Endothelial cell of umbilical vein (primary cell): ENCODE results near the gene TBC1D7. TPM values are rescaled to one million over a fixed set of nuclear protein-coding genes. Genes with fewer than 3 reads are reported as not detected.

Experiments used
- BruUV-seq: library from RNA; stranded (reverse); fragments of 400-500 nt; replicated peaks from 2 replicates; lab custom pipeline; 2021; lab: Mats Ljungman, UMichigan
- CTCF ChIA-PET: fragments of 300-600, 350-600 bp; sonication (Branson Sonifier 250); formaldehyde crosslinking; loops from one replicate; lab custom pipeline; 2021; ENCODE audit warnings: antibody characterized with exemption, inconsistent platforms; lab: Charles Lee
- POLR2A ChIA-PET: fragments of 300-600, 350-600 bp; sonication (Branson Sonifier 250); formaldehyde crosslinking; loops from one replicate; lab custom pipeline; 2021; ENCODE audit warnings: antibody characterized with exemption, inconsistent platforms; lab: Charles Lee
- DNase-seq: peaks from one replicate; pipeline ENCODE4 v3.0.0-alpha.2; 2011; ENCODE audit warnings: low read depth, low spot score
- FAIRE-seq: peaks from 2 replicates; lab custom pipeline; 2011; peaks lifted over from hg19 to GRCh38; lab: Jason Lieb, UNC
- H2AFZ ChIP-seq: 2 replicates; pipeline ENCODE4 v1.6.0; 2012; ENCODE audit warnings: low read depth, low read length, control low read depth, inconsistent platforms
- H3K27ac ChIP-seq: 2 replicates; pipeline ENCODE4 v1.5.1; 2011; ENCODE audit warnings: low read depth, mild to moderate bottlenecking, control low read depth, low read length, moderate library complexity; ENCODE audit not compliant: insufficient read depth
- H3K27me3 ChIP-seq, 2 experiments: 2 replicates each; pipeline versions ENCODE4 v1.6.0 to v1.6.1; 2011; ENCODE audit warnings: low read length in 2 of 2, mixed read lengths in 1 of 2; ENCODE audit not compliant: control insufficient read depth in 2 of 2, insufficient read depth in 2 of 2
- H3K36me3 ChIP-seq, 2 experiments: 2 replicates in 1 of 2; 3 replicates in 1 of 2; pipeline ENCODE4 v1.5.1; 2011; ENCODE audit warnings: low read length in 2 of 2, mild to moderate bottlenecking in 1 of 2, moderate library complexity in 1 of 2; ENCODE audit not compliant: control insufficient read depth in 2 of 2, insufficient read depth in 2 of 2; ENCODE audit errors: extremely low read depth in 1 of 2
- H3K4me1 ChIP-seq: 3 replicates; pipeline ENCODE4 v1.5.1; 2011; ENCODE audit warnings: mild to moderate bottlenecking, low read length; ENCODE audit not compliant: control insufficient read depth, insufficient read depth; ENCODE audit errors: extremely low read depth
- H3K4me2 ChIP-seq: 2 replicates; pipeline ENCODE4 v1.6.1; 2011; ENCODE audit warnings: low read length, control low read depth, mixed read lengths; ENCODE audit not compliant: insufficient read depth
- H3K4me3 ChIP-seq, 3 experiments: fragments of 200-600 bp in 1 of 3; sonication (generic), shearing (Covaris generic) in 1 of 3; replicated peaks in 1 of 3; 2 replicates each; pipeline ENCODE4 v1.5.1; 2011 to 2016; ENCODE audit warnings: control low read depth in 3 of 3, low read length in 3 of 3, mild to moderate bottlenecking in 2 of 3, inconsistent platforms in 1 of 3, low read depth in 1 of 3, moderate library complexity in 1 of 3; ENCODE audit not compliant: insufficient read depth in 1 of 3
- H3K79me2 ChIP-seq: 2 replicates; pipeline ENCODE4 v1.6.0; 2012; ENCODE audit warnings: low read length, inconsistent platforms; ENCODE audit not compliant: control insufficient read depth, insufficient read depth
- H3K9ac ChIP-seq: replicated peaks from 2 replicates; pipeline ENCODE3; 2011; ENCODE audit warnings: low read length, control low read depth; ENCODE audit not compliant: insufficient read depth; ENCODE audit errors: extremely low read depth
- H3K9me1 ChIP-seq: replicated peaks from 3 replicates; pipeline ENCODE4 v1.6.0; 2011; ENCODE audit warnings: mild to moderate bottlenecking, low read length; ENCODE audit not compliant: control insufficient read depth, insufficient read depth; ENCODE audit errors: extremely low read depth
- H3K9me3 ChIP-seq: replicated peaks from 2 replicates; pipeline ENCODE4 v1.5.1; 2012; ENCODE audit warnings: low read length, inconsistent platforms; ENCODE audit not compliant: control insufficient read depth, insufficient read depth
- H4K20me1 ChIP-seq: replicated peaks from 2 replicates; pipeline ENCODE3; 2011; ENCODE audit warnings: mild to moderate bottlenecking, low read length; ENCODE audit not compliant: control insufficient read depth, insufficient read depth; ENCODE audit errors: extremely low read depth
- EZH2 ChIP-seq: IDR thresholded peaks from 2 replicates; pipeline ENCODE4 v1.6.1; 2012; ENCODE audit warnings: borderline replicate concordance, low read depth, mild to moderate bottlenecking, moderate library complexity, low read length, inconsistent platforms; ENCODE audit not compliant: severe bottlenecking
- FOS ChIP-seq: IDR thresholded peaks from 2 replicates; pipeline ENCODE4 v1.6.1; 2011; ENCODE audit warnings: mild to moderate bottlenecking, low read length, moderate library complexity, borderline replicate concordance; ENCODE audit not compliant: insufficient read depth
- GATA2 ChIP-seq: IDR thresholded peaks from 2 replicates; pipeline ENCODE4 v1.7.0; 2011; ENCODE audit warnings: low read depth, mild to moderate bottlenecking, moderate library complexity, mixed read lengths, low read length; ENCODE audit not compliant: insufficient read length, insufficient read depth
- JUN ChIP-seq: IDR thresholded peaks from 2 replicates; pipeline ENCODE4 v1.6.1; 2011; ENCODE audit warnings: borderline replicate concordance, low read depth; ENCODE audit not compliant: insufficient read length, insufficient read depth
- MYC ChIP-seq: IDR thresholded peaks from one replicate; pipeline ENCODE4 v1.6.1; 2011; ENCODE audit warnings: mild to moderate bottlenecking, low read depth, low read length
- POLR2A ChIP-seq: IDR thresholded peaks from 2 replicates; pipeline ENCODE4 v1.6.1; 2012; ENCODE audit warnings: low read depth, mild to moderate bottlenecking, control low read depth, low read length
- POLR2AphosphoS5 ChIP-seq: IDR thresholded peaks from 2 replicates; pipeline ENCODE4 v1.6.1; 2012; ENCODE audit warnings: low read depth, mild to moderate bottlenecking, control low read depth, low read length, moderate library complexity; ENCODE audit not compliant: insufficient read depth
- dilution Hi-C: fragments of 300-500 bp; cut with MboI; formaldehyde crosslinking; loops from one replicate; pipeline ENCODE4 v1.15.0; 2019; ENCODE audit warnings: low sequenced_read_pairs; ENCODE audit not compliant: extremely low pct_ligation_motif_present
- intact Hi-C: fragments of 100-400 bp; cut with micrococcal nuclease; formaldehyde crosslinking; loops from one replicate; pipeline ENCODE4 v1.10.0; 2022
- polyA plus RNA-seq, 4 experiments: library from polyadenylated mRNA; depleted of rRNA in 3 of 4; stranded (reverse) in 3 of 4; unstranded in 1 of 4; fragments of >200 nt; gene quantifications; 2 replicates each; pipeline versions ENCODE4 v1.2.1 to v1.2.3, GENCODE V29; 2011 to 2012; ENCODE audit warnings: missing spikeins in 1 of 4
- total RNA-seq: library from RNA; stranded (reverse); gene quantifications from 2 replicates; pipeline ENCODE4 v1.2.3, GENCODE V29; 2021
- TF ChIP-seq, protein P1 (sequence below), 2 donors: IDR thresholded peaks; 1 replicate in 1 of 2; 2 replicates in 1 of 2; pipeline ENCODE4 v1.5.1; 2011; ENCODE audit warnings: low read length in 2 of 2, mild to moderate bottlenecking in 2 of 2, moderate library complexity in 2 of 2, control low read depth in 1 of 2, inconsistent platforms in 1 of 2, low read depth in 1 of 2; ENCODE audit not compliant: insufficient read depth in 1 of 2; ENCODE audit errors: extremely low read depth in 1 of 2
- TF ChIP-seq, protein P2 (sequence below): IDR thresholded peaks from 2 replicates; pipeline ENCODE4 v1.6.1; 2011; ENCODE audit not compliant: insufficient read depth, insufficient read length

Gene TBC1D7
- total and polyA plus RNA-seq, 2 donors (not counting 3 experiments of a cell fraction or from before 2014, with no cell fraction given) = 26.6 to 28.1 TPM

- H3K4me3 ChIP-seq = no peak overlapping the region
Measured at GRCh38 chr6:13272131-13273046, 55.9 kb downstream of the TBC1D7 start.

More at GRCh38 chr6:13272131-13273046, 55.9 kb downstream of the TBC1D7 start:
- TF ChIP-seq MYC (no peak), POLR2AphosphoS5 (no peak), GATA2 (no peak), POLR2A (no peak), JUN (no peak), EZH2 (no peak), FOS (no peak)
- TF ChIP-seq, protein P1, sequence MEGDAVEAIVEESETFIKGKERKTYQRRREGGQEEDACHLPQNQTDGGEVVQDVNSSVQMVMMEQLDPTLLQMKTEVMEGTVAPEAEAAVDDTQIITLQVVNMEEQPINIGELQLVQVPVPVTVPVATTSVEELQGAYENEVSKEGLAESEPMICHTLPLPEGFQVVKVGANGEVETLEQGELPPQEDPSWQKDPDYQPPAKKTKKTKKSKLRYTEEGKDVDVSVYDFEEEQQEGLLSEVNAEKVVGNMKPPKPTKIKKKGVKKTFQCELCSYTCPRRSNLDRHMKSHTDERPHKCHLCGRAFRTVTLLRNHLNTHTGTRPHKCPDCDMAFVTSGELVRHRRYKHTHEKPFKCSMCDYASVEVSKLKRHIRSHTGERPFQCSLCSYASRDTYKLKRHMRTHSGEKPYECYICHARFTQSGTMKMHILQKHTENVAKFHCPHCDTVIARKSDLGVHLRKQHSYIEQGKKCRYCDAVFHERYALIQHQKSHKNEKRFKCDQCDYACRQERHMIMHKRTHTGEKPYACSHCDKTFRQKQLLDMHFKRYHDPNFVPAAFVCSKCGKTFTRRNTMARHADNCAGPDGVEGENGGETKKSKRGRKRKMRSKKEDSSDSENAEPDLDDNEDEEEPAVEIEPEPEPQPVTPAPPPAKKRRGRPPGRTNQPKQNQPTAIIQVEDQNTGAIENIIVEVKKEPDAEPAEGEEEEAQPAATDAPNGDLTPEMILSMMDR (IDR thresholded peaks at IDR 0.05; ENCODE audit: extremely low read depth in 1 of 2, insufficient read depth in 1 of 2, low read depth in 1 of 2, low read length in 2 of 2) = no peak
- TF ChIP-seq, protein P2, sequence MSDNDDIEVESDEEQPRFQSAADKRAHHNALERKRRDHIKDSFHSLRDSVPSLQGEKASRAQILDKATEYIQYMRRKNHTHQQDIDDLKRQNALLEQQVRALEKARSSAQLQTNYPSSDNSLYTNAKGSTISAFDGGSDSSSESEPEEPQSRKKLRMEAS = no peak
- dilution Hi-C loops = no loop called here
- H3K27me3 ChIP-seq = no peaks in the 10 kb centered on the region
- intact Hi-C loops = no loop called here
- H3K36me3 ChIP-seq = no peaks in the 10 kb centered on the region
- no peaks in the 10 kb centered on the region for H3K79me2 ChIP-seq
- CTCF ChIA-PET = interaction anchor here (0.8 to 1.1 kb wide), 2 partner anchors 9 to 77 kb away, joined by 3 read pairs; no protein-coding TSS in a partner anchor
- no TSS peak for BruUV-seq
- no peak overlapping the region for H3K27ac ChIP-seq
- H2AFZ ChIP-seq = no peak overlapping the region
- DNase-seq (no peak), FAIRE-seq (no peak)
- H3K9me3 ChIP-seq = no peaks in the 10 kb centered on the region
- no peaks in the 10 kb centered on the region for H3K9me1 ChIP-seq
- no peaks in the 10 kb centered on the region for H4K20me1 ChIP-seq
- no peaks in the 10 kb centered on the region for H3K4me1 ChIP-seq
- POLR2A ChIA-PET = no interaction called here
- H3K9ac ChIP-seq = no peak overlapping the region
- H3K4me2 ChIP-seq = no peak overlapping the region
